Right cardiac atrium (tissue), 5 donors: ENCODE measurements around the gene ADAM8. TPM values are rescaled to one million over a fixed set of nuclear protein-coding genes. Genes with fewer than 3 reads are reported as not detected.
"Not testable (repeated sequence)": the region's sequence is repeated elsewhere in the genome, so short reads cannot be mapped to it uniquely, and the experiment has no call there.

Experiments
- ATAC-seq, 2 donors: fragments of 200-7000 bp; cut with Tn5 transposase; one replicate each; pipeline versions ENCODE4 v1.8.0 to v1.9.1; 2020; ENCODE audit warnings: moderate library complexity in 2 of 2, mild to moderate bottlenecking in 1 of 2
- DNase-seq, 3 donors: peaks; one replicate each; pipeline ENCODE4 v3.0.0-alpha.2; 2020
- H3K27ac ChIP-seq: one replicate; pipeline ENCODE4 v1.5.1; 2013; ENCODE audit warnings: mild to moderate bottlenecking, low read length, control low read depth, moderate library complexity
- H3K27me3 ChIP-seq: one replicate; pipeline ENCODE4 v1.6.1; 2013; ENCODE audit not compliant: control insufficient read depth, insufficient read depth
- H3K4me1 ChIP-seq: one replicate; pipeline ENCODE4 v1.6.1; 2013; ENCODE audit warnings: low read length; ENCODE audit not compliant: control insufficient read depth, insufficient read depth
- H3K4me3 ChIP-seq: one replicate; pipeline ENCODE4 v1.5.1; 2013; ENCODE audit warnings: low read length, control low read depth
- H3K9me3 ChIP-seq: one replicate; pipeline ENCODE4 v1.6.1; 2013; ENCODE audit warnings: low read length; ENCODE audit not compliant: control insufficient read depth
- WGBS: extraction: QIAGEN DNeasy Blood & Tissue Kit; methylation state at CpG from one replicate; pipeline ENCODE4 v1.1.7; 2013; 5-methylcytosine and 5-hydroxymethylcytosine counted together
- intact Hi-C, 4 donors: fragments of 100-400 bp; cut with DNase I; formaldehyde crosslinking; loops; one replicate each; pipeline versions ENCODE4 v1.11.0 to v1.14.0; 2022 to 2023
- polyA plus RNA-seq: library from polyadenylated mRNA; stranded (reverse); fragments of 200-250 nt; gene quantifications from one replicate; pipeline ENCODE4 v1.2.3, GENCODE V29; 2013
- total RNA-seq, 4 donors: library from RNA; stranded (reverse); fragmentation: NEBNext Ultra II Directional; extraction: Animal tissue kit (Norgen Biotek cat#: 25700); gene quantifications; one replicate each; pipeline ENCODE4 v1.2.1, GENCODE V29; 2021
- donor health status: healthy with polysubstance abuse.
- donor health status: DM: no; HTN: yes; CAD: no.
- donor health status: DM: no; HTN: no; CAD: no.
- donor health status: DM: no; HTN: yes; CAD: no; lungs with severe emphysema.
- donor health status: DM: yes; HTN: yes; CAD: no.

The ADAM8 gene
- total and polyA plus RNA-seq, 5 donors, result 0.50 to 2.1 (median 1.4) TPM

- intact Hi-C loops, result no loop called here
- 82% methylated on average over 14 of the region's 14 CpGs for WGBS
- H3K27ac ChIP-seq, result no peak overlapping the region
These were observed 9.4 kb downstream of the ADAM8 start for GRCh38 chr10:133267293-133267692.

GRCh38 chr10:133266056-133266795 is 10.4 kb downstream of the ADAM8 start:
- WGBS, result 88% methylated on average over 21 of the region's 21 CpGs
- Histone ChIP-seq H3K4me3 (no peak overlapping the region), H3K9me3 (no peaks in the 10 kb centered on the region), H3K4me1 (no peaks in the 10 kb centered on the region), H3K27me3 (no peaks in the 10 kb centered on the region), H3K27ac (no peak overlapping the region)
- intact Hi-C loops, result no loop called here
- DNase-seq (no peak), ATAC-seq (no peak)

More at GRCh38 chr10:133267293-133267692, 9.4 kb downstream of the ADAM8 start:
- Histone ChIP-seq H3K27me3 (no peaks in the 10 kb centered on the region), H3K4me3 (no peak overlapping the region), H3K9me3 (no peaks in the 10 kb centered on the region), H3K4me1 (no peaks in the 10 kb centered on the region)
- ATAC-seq (no peak), DNase-seq (no peak)

- H3K4me3 ChIP-seq, H3K9me3 ChIP-seq, DNase-seq, intact Hi-C loops, ATAC-seq, H3K27ac ChIP-seq, H3K27me3 ChIP-seq, H3K4me1 ChIP-seq: not testable (repeated sequence)
- WGBS, result 91% methylated on average over 10 of the region's 10 CpGs
These were observed 11.6 kb downstream of the ADAM8 start for GRCh38 chr10:133265052-133265451.

- WGBS, result 71% methylated on average over 9 of the region's 9 CpGs
- intact Hi-C loops, result no loop called here
- Histone ChIP-seq H3K4me3 (no peak overlapping the region), H3K9me3 (no peaks in the 10 kb centered on the region), H3K27ac (no peak overlapping the region), H3K27me3 (no peaks in the 10 kb centered on the region), H3K4me1 (no peaks in the 10 kb centered on the region)
- DNase-seq, result no peak
- no peak for ATAC-seq
These were observed 12.2 kb downstream of the ADAM8 start for GRCh38 chr10:133264461-133264860.

GRCh38 chr10:133263674-133264073 is 13.0 kb downstream of the ADAM8 start:
- ATAC-seq, result no peak
- DNase-seq, result no peak
- WGBS, result 87% methylated on average over 10 of the region's 10 CpGs
- intact Hi-C loops, result no loop called here
- Histone ChIP-seq H3K27ac (no peak overlapping the region), H3K9me3 (no peaks in the 10 kb centered on the region), H3K27me3 (no peaks in the 10 kb centered on the region), H3K4me1 (no peaks in the 10 kb centered on the region), H3K4me3 (no peak overlapping the region)

GRCh38 chr10:133262696-133263095 is 14.0 kb downstream of the ADAM8 start:
- Histone ChIP-seq H3K9me3 (no peaks in the 10 kb centered on the region), H3K27me3 (no peaks in the 10 kb centered on the region), H3K4me3 (no peak overlapping the region), H3K4me1 (no peaks in the 10 kb centered on the region), H3K27ac (no peak overlapping the region)
- DNase-seq (no peak), ATAC-seq (no peak)
- 93% methylated on average over 14 of the region's 14 CpGs for WGBS
- intact Hi-C loops, result no loop called here

GRCh38 chr10:133261726-133262325 is 14.8 kb downstream of the ADAM8 start:
- DNase-seq, result peak; percentile 89 to 96 (median 96)
- 2% methylated on average over 79 of the region's 79 CpGs for WGBS
- H3K4me3 ChIP-seq, result peak overlapping the region; percentile 90
- no peaks in the 10 kb centered on the region for H3K9me3 ChIP-seq
- intact Hi-C loops, result no loop called here
- peak overlapping the region; percentile 21 for H3K27ac ChIP-seq
- peak; percentile 77 to 84 for ATAC-seq
- no peaks in the 10 kb centered on the region for H3K4me1 ChIP-seq
- H3K27me3 ChIP-seq, result no peaks in the 10 kb centered on the region

GRCh38 chr10:133260895-133261725 is 15.6 kb downstream of the ADAM8 start:
- DNase-seq (peak; percentile 63 to 86 (median 84)), ATAC-seq (peak; percentile 48 to 59)
- H3K27me3 ChIP-seq, result no peaks in the 10 kb centered on the region
- H3K27ac ChIP-seq, result peak overlapping the region; percentile 21
- H3K9me3 ChIP-seq, result no peaks in the 10 kb centered on the region
- no peaks in the 10 kb centered on the region for H3K4me1 ChIP-seq
- intact Hi-C loops, result no loop called here
- 17% methylated on average over 50 of the region's 50 CpGs for WGBS
- peak overlapping the region; percentile 90 for H3K4me3 ChIP-seq

GRCh38 chr10:133259602-133259989 is 17.1 kb downstream of the ADAM8 start:
- no peak for DNase-seq
- ATAC-seq, result no peak
- no peak overlapping the region for H3K27ac ChIP-seq

GRCh38 chr10:133258818-133259601 is 17.7 kb downstream of the ADAM8 start:
- Histone ChIP-seq H3K27ac (no peak overlapping the region), H3K4me3 (no peak overlapping the region), H3K9me3 (no peaks in the 10 kb centered on the region), H3K27me3 (no peaks in the 10 kb centered on the region), H3K4me1 (no peaks in the 10 kb centered on the region)
- WGBS, result 40% methylated on average over 24 of the region's 24 CpGs
- DNase-seq (peak; percentile 86 to 89 (median 88)), ATAC-seq (peak; percentile 14 to 58)
- intact Hi-C loops, result no loop called here

More at GRCh38 chr10:133259602-133259989, 17.1 kb downstream of the ADAM8 start:
- intact Hi-C loops, result no loop called here
- 60% methylated on average over 12 of the region's 12 CpGs for WGBS
- no peaks in the 10 kb centered on the region for H3K4me1 ChIP-seq
- H3K4me3 ChIP-seq, result no peak overlapping the region
- H3K9me3 ChIP-seq, result no peaks in the 10 kb centered on the region
- no peaks in the 10 kb centered on the region for H3K27me3 ChIP-seq
